Measurements from ENCODE around the gene GPX2. TPM values are rescaled to one million over a fixed set of nuclear protein-coding genes. Genes with fewer than 3 reads are reported as not detected.

Gene GPX2
- total RNA-seq = 1,000 to 10,000 TPM in 1 of 6 experiments, 100 to 1,000 TPM in 5; 248 to 1,113 (median 341) TPM
- long read RNA-seq, transcript GPX2-203 (2 exons, 476 nt) = minor isoform, 5 of 820 reads
- long read RNA-seq, transcript GPX2-201 (2 exons, 990 nt) = major isoform, 738 of 820 reads
- long read RNA-seq, partial matches to known transcripts = 0 of 820 reads
- long read RNA-seq, other reads (novel, unspliced or antisense) = 73 of 820 reads

- no peaks in the 10 kb centered on the region for H3K27me3 ChIP-seq
- WGBS (ENCODE audit: insufficient coverage, low coverage, low lambda C conversion rate, missing lambda C conversion rate) = 52% methylated on average over 10 of the region's 13 CpGs
- peaks cover 0 to 25% (median 0%) of the 10 kb centered on the region in 4 donors for H3K36me3 ChIP-seq
- TF ChIP-seq POLR2A (IDR thresholded peaks at IDR 0.05) (peak; percentile 65), CTCF (IDR thresholded peaks at IDR 0.05) (no peak)
- DNase-seq (peak; percentile 87 to 94 (median 93)), ATAC-seq (peak; percentile 77 to 88 (median 80))
- no peaks in the 10 kb centered on the region for H3K9me3 ChIP-seq
- intact Hi-C loops (cut with DNase I) = no loop called here
- peak within 1 kb of the TSS; percentile 34 to 89 (median 58) for H3K4me3 ChIP-seq
- H3K4me1 ChIP-seq = peaks cover 0 to 61% (median 18%) of the 10 kb centered on the region in 4 donors
- H3K27ac ChIP-seq = peak within 1 kb of the TSS; percentile 26 to 63 (median 32)
Measured at GRCh38 chr14:64942531-64943111, at the start of gene GPX2. Gene GPX2, minus strand, starts transcription at chr14:64942745. Its CDS starts 19 bp downstream, at chr14:64942726.

- H3K27ac ChIP-seq = no peak overlapping the region
- ATAC-seq (peak; percentile 6 to 44 (median 10)), DNase-seq (no peak)
- no peak overlapping the region for H3K4me3 ChIP-seq
- H3K4me1 ChIP-seq = peaks cover 0 to 37% (median 7%) of the 10 kb centered on the region in 4 donors
- intact Hi-C loops (cut with DNase I) = no loop called here
- TF ChIP-seq CTCF (IDR thresholded peaks at IDR 0.05) = no peak
- no peak for TF ChIP-seq POLR2A (IDR thresholded peaks at IDR 0.05)
- no peaks in the 10 kb centered on the region for H3K9me3 ChIP-seq
- H3K27me3 ChIP-seq = no peaks in the 10 kb centered on the region
- no peaks in the 10 kb centered on the region for H3K36me3 ChIP-seq
- WGBS (ENCODE audit: insufficient coverage, low coverage, low lambda C conversion rate, missing lambda C conversion rate) = 56% methylated on average over 4 of the region's 4 CpGs
Measured at GRCh38 chr14:64990939-64991338, 48.4 kb upstream of the GPX2 start.

- no peaks in the 10 kb centered on the region for H3K9me3 ChIP-seq
- peaks cover 0 to 37% (median 7%) of the 10 kb centered on the region in 4 donors for H3K4me1 ChIP-seq
- intact Hi-C loops (cut with DNase I) = no loop called here
- H3K27me3 ChIP-seq = no peaks in the 10 kb centered on the region
- TF ChIP-seq CTCF (IDR thresholded peaks at IDR 0.05) (no peak), POLR2A (IDR thresholded peaks at IDR 0.05) (no peak)
- DNase-seq (no peak), ATAC-seq (no peak)
- no peaks in the 10 kb centered on the region for H3K36me3 ChIP-seq
- no peak overlapping the region for H3K27ac ChIP-seq
- no peak overlapping the region for H3K4me3 ChIP-seq
- 20% methylated on average over 1 of the region's 3 CpGs for WGBS (ENCODE audit: insufficient coverage, low coverage, low lambda C conversion rate, missing lambda C conversion rate)
Measured at GRCh38 chr14:64990296-64990695, 47.8 kb upstream of the GPX2 start.

- Histone ChIP-seq H3K36me3 (no peaks in the 10 kb centered on the region), H3K4me1 (peaks cover 0 to 27% (median 7%) of the 10 kb centered on the region in 4 donors), H3K27me3 (no peaks in the 10 kb centered on the region), H3K9me3 (no peaks in the 10 kb centered on the region), H3K27ac (peak overlapping the region; percentile 83 to 90 (median 86)), H3K4me3 (peak overlapping the region; percentile 70 to 76 (median 76))
- intact Hi-C loops (cut with DNase I) = no loop called here
- WGBS (ENCODE audit: insufficient coverage, low coverage, low lambda C conversion rate, missing lambda C conversion rate) = 2% methylated on average over 7 of the region's 8 CpGs
- DNase-seq (no peak), ATAC-seq (peak in 1 of 4 donors; percentile 47)
- TF ChIP-seq CTCF (IDR thresholded peaks at IDR 0.05) (no peak), POLR2A (IDR thresholded peaks at IDR 0.05) (no peak)
Measured at GRCh38 chr14:64987438-64987767, 44.9 kb upstream of the GPX2 start.

Measured in right lobe of liver (tissue), 6 donors.